Stimulated activated CD8-positive, alpha-beta memory T cell treated with anti-CD3 and anti-CD28 coated beads, Interleukin-2, amount 100 ng/mL, for 1 hour (primary cell): ENCODE results near the gene RELA.
"Not testable (repeated sequence)": the region's sequence is repeated elsewhere in the genome, so short reads cannot be mapped to it uniquely, and the experiment has no call there.

Experiments used
- DNase-seq, 2 donors: peaks; one replicate each; pipeline ENCODE4 v3.0.0-alpha.2; 2020; ENCODE audit warnings: low read depth in 2 of 2

The RELA gene

DNA sequence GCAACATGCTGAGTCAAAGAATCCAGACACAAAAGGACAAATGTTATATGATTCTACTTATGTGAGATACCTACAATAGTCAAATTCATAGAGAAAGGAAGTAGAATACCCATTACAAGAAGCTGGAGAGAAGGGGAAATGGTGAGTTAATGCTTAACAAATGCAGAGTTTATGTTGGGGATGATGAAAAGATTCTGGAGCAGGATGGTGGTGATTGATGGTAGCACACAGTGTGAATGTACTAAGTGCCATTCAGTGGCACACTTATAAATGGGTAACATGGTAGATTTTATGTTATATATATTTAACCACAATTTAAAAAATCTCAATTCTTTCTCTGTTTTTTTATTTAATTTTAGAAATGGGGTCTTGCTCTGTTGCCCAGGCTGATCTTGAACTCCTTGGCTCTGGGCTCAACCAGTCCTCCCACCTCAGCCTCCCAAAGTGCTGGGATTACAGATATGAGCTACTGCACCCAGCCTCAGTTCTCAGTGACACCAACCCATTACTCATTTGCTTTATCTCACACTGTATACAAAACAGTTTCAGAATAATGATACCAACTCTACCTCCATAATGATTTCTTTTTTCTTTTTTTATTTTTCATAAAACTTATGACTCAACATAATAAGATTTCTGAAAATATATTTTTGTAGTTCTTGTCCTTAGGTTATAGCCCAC lies 9.6 kb upstream of the RELA start:
- DNase-seq, result no peak

DNA sequence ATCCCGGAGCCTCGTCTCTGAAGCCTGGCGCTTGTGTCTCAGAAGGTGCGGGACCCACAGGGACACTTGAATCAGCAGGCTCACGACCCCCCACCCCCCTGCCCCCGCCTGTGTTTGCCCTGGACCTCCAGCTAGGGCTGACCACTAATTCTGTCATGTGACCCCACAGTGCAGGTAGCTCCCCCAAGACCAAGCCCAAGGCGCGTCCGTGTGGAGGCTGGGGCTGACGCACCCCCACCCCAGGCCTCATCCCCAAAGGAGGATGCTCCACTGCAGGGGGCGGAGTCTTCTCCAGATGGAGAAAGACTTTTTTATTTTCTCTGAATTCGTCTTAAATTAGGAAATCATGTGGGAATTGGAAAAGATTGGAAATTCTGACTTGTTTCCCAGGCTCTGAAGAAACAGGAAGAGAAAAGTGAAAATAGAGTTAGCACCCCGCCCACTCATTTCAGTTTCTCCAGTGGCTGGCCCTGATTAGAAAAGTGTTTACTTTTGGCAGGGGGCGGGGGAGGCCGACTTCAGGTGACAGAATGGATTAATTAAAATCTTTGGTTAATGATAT lies 1.0 kb upstream of the RELA start:
- no peak for DNase-seq

DNA sequence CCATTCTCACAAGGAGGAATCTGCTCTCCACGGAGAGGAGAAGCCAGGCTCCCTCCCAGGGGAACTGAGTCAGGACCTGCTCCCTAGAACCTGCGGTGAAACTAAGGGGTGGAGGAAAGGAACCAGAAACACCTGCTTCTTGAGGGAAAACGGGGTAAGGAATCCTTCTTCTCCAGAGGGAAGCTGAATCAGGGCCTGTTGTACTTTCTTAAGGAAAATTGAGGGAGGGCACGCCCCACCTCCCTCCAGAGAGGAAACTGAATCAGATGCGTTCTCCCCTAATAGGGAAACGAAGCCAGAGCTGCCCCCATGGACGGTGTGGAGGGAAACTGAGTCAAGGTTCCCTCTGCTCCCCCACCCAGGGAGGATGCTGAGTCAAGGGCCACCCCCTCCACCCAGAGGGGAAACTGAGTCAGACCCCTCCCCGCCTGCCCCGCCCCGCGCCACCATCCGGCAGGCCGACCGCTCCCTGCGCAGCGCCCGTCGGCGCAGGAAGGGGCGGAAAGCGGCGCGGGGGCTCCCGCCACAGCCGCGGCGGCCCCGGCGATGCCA lies 393 bp downstream of the RELA start:
- DNase-seq, result no peak

DNA sequence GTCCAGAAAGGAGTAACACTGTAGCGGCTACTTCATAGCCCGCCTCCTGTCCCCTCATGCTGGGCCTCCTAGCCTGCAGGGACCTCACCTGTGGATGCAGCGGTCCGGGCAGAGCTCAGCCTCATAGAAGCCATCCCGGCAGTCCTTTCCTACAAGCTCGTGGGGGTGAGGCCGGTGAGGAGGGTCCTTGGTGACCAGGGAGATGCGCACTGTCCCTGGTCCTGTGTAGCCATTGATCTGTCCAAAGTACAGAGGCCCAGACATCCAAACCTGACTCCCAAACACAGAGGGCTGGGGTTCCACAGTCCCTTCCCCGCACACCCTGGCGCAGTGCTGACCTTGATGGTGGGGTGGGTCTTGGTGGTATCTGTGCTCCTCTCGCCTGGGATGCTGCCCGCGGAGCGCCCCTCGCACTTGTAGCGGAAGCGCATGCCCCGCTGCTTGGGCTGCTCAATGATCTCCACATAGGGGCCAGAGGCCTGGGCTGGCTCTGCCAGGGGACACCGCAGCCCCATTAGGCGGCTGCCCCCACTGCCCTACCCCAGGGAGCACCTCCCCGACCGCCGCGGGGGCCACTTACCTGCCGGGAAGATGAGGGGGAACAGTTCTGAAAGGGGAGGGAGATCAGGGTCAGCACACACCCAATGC lies 993 bp downstream of the RELA start:
- no peak for DNase-seq

DNA sequence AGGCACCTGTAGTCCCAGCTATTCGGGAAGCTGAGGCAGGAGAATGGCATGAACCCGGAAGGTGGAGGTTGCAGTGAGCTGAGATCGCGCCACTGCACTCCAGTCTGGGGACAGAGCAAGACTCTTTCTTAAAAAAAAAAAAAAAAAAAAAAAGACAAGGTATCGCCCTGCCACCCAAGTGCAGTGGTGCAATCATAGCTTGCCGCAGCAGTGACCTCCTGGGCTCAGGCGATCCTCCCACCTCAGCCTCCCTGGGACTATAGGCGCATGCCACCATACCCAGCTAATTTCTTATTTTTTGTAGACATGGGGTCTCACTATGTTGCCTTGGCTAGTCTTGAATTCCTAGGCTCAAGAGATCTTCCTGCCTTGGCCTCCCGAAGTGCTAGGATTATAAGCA lies 1.8 kb downstream of the RELA start:
- DNase-seq, result not testable (repeated sequence)

DNA sequence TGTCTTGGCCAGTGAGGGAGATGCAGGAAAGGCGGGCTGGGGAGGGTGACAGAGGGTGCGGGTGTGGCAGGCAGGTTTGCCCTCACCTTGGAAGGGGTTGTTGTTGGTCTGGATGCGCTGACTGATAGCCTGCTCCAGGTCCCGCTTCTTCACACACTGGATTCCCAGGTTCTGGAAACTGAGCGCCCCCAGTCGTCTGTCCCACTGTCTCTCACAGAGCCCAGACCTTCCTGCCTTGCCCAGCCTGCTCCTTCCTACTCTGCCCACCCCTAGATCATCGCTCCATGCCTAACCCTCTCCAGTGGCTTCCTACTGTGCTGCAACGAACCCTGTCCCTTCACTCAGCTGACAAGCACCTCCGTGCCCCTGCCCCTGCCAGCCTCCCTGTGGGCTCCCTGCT lies 2.7 kb downstream of the RELA start:
- no peak for DNase-seq

DNA sequence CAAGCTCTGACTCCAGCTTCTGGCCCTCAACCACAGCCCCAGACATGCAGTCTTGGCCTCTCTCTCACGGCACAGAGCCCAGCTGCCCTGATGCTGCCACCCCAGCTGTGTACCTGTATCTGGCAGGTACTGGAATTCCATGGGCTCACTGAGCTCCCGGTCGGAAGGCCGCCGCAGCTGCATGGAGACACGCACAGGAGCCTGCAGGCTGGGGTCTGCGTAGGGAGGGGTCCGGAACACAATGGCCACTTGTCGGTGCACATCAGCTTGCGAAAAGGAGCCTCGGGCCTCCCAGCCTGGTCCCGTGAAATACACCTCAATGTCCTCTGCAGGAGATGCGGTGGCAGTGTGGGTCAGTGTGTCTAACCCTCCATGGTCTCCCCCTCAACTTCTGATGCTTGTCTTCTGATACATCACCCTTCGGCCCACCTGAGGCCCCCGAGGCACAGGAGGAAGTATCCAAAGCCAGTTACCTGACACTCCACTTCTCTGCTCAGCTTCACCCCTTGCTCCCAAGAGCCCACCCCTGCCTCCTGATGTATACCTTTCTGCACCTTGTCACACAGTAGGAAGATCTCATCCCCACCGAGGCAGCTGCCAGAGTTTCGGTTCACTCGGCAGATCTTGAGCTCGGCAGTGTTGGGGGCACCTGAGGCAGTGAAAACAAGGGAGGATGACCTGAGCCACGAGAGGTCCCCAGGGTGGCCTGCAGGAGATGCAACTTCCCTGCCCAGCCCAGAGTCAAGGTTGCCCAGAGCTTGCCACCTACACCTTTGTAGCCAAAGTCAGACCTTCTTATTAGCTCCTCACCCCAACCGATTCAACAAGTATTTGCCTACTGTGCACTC lies 4.3 kb downstream of the RELA start:
- DNase-seq, result no peak

DNA sequence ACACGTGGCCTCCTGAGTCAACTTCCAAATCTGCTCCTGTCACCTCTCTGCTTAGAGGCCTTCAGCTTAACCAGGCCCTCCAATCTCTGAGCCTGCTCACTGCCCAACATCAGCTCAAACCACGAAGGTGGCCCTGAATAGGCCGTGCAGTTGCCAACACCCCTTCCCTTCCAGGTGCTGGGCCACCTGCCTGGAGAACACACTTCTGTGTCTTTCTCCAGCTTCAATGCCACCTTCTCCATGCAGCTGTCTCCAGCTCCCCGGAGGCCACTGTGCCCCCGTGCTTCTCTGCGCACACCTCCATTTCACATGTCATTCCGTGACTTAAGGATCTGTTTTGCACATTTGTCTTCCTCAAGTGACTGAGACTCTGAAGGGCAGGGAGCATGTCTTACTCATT lies 5.3 kb downstream of the RELA start:
- no peak for DNase-seq

DNA sequence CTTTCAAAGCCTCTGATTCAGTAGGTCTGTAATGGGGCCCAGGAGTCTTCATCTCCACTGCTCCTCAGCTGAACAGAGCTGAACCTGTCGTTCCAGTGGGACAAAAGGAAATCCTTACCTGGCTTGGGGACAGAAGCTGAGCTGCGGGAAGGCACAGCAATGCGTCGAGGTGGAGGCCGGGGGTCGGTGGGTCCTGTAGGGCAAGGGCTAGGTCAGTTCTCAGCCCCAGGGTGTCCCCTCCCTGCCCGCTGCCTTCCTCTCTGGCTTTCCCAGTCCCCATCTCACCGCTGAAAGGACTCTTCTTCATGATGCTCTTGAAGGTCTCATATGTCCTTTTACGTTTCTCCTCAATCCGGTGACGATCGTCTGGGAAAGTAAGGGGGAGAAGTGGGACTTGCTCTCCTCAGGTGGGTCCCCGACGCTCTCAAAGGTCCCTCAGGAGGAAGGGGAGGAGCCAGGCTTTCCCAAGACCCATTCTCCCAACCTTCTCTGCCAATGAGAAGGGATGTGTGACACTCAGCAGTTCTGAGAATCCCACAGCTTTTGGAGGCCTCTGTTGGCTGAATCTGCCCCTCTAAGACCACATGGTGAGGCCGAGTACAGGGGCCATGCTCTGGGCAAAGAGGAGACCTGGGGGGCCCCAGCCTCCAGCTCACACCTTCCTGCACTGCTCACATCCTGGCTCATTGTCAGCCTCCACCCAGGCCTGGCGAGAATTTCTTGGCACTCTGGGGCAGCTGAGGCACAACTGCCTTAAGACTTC lies 7.0 kb downstream of the RELA start:
- no peak for DNase-seq

DNA sequence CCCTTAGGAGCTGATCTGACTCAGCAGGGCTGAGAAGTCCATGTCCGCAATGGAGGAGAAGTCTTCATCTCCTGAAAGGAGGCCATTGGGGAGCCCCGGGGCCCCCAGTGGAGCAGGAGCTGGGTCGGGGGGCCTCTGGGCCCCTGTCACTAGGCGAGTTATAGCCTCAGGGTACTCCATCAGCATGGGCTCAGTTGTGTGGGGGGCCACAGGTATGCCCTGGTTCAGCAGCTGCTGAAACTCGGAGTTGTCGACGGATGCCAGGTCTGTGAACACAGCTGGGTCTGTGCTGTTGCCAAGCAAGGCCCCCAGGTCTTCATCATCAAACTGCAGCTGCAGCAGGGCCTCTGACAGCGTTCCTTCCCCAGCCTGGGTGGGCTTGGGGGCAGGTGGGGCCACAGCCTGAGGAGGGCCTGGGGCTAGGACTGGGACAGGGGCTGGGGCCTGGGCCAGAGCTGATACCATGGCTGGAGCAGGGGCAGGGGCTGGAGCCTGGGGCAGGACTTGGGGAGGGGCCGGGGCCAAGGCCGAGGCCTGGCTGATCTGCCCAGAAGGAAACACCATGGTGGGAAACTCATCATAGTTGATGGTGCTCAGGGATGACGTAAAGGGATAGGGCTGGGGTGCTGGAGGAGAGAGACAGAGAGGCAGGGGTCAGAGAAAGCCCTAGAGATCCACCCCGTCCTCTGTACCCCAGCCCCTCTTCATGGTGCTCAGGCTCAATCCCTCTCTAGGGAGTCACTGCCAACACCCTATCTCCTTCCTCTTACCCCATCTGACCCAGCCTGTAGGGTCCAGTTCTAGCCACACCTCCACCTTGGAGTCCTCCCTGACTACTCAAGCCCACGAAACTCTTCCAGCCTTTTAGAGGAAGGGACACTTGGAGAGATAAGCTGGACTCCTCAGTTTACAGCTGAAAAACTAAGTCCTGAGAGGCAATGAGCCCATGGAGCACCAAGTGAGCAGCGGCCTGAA lies 8.1 kb downstream of the RELA start:
- DNase-seq, result no peak

DNA sequence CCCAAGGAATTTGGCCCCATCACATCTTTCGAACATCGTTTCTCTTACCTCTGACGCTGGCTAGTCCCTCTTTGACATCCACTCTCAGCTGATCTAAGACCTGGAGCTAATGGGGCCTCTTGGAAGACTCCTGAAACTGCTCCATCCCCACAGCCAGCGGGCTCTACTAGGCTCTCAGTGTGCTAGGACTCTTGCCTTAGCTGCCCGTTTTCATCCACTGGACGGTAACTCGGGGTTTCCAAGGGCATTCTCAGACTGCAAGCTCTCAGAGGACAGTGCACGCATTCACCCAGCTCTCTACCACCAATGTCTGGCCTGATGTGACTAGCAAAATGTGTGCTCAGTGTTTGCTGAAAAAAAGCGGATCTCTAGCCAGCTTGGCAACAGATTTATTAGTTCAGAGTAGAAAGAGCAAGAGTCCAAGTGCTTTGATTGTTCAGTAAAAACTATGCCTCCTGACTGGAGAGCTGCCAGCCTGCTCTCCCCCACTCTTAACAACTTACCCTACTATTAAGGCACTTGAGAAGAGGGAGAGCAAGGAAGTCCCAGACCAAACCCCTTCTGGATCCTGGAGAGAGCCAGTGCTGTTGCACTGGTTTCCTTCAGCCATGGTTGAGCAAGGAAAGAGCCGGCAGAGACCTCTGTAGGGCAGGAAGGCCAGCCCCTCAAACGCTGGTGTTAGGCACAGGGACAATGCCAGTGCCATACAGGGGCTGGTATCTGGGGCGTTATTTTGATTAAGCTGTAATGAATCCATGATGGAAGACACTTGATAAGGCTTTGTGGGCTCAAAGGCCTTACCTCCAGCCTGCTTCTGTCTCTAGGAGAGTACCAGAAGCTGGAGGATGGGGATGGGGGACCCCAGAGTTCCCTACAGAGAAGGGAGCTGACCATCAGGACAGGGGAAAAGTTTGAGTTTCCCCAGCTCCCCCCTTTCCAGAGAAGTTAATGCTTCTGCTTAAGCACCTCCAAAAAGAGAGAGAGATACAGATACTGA lies 9.2 kb downstream of the RELA start:
- no peak for DNase-seq

DNA sequence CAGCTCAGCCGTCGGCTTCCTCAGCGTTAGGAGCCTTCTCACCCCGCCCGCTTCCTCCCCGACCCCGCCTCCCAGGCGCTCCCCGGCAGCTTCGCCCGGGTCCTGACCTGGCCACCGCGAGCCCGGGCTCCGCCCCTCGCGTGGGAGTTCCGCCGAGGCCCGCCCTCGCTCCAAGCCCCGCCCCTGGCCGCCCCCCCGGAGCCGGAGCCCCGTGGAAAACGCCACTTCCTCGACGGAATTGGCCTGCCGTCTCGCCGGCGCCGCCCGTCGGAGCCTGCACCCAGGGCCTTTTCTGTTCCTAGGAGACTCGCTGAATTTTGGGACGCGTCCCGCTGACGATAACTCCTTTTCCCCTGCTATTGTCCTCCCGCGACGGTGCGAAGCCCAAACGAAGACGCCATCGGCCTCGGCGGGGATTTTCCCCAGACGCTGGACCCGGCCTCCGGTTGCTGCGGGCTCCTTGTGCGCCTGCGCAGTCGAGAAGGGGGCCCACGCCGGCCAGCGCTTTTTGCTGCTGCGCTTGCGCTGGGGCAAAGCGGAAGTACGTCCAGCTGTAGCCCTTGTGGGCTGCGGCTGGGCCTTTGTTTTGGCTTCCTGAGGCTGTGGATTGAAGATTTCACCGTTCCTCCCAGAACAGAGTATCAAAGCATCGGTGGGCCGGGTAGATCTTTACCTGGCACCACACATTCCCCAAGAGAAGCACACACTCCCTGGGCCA lies 10.0 kb downstream of the RELA start:
- DNase-seq, result peak; percentile 94 to 95

DNA sequence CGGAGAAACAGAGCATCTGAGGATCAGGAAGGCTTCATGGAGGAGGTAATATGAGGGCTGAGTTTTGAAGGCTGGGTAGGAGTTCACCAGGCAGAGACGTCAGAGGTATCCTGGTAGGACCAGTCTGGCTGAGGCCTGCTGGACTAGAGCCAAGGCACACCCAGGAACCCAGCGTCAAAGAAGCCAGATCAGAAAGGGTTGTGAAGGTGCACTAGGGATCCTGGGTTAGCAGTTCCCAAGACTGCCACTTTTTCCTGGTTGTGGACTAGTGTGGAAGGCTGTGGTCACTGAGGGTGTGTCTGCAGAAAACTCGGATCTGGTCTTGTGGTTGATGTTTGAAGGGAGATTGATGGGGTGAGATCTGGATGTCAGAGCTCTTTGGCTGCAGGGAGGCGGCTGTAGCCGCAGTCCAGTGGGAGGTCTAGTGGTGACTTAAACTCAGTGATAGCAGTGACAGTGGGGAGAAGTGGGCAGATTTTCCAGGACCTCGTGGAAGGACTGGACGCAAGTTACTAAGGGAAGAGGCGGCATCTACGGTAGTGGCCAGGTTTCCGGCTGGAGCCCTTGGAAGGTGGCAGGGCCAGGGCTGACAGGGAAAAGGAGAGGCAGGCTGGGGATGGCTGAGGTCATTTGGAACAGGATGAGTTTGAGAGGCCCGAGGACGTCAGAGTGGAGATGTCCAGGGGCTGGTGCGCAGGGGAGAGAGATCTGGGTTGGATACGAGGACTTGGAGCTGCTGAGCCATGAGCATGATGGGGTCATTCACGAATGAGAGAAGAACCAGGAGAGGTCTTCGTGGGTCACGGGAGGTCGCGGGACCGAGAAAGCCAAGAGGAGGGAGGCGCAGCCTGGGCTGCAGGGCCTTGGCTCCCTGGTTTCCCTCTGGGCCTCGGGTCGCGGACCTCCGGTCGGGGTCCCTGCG lies 10.9 kb downstream of the RELA start:
- DNase-seq, result no peak

DNA sequence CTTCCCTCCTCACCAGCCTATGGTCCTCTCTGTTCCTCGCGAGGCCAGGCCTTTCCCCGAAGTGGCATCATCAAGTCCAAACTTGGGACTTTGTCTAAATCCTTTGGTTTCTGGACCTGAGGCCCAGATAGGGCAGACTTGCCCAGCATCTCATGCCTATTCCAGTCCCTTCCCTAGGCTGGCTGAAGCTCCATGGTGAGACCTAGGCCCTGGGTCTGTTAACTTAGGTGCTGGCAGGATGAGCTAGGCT lies 11.5 kb downstream of the RELA start:
- DNase-seq, result no peak

DNA sequence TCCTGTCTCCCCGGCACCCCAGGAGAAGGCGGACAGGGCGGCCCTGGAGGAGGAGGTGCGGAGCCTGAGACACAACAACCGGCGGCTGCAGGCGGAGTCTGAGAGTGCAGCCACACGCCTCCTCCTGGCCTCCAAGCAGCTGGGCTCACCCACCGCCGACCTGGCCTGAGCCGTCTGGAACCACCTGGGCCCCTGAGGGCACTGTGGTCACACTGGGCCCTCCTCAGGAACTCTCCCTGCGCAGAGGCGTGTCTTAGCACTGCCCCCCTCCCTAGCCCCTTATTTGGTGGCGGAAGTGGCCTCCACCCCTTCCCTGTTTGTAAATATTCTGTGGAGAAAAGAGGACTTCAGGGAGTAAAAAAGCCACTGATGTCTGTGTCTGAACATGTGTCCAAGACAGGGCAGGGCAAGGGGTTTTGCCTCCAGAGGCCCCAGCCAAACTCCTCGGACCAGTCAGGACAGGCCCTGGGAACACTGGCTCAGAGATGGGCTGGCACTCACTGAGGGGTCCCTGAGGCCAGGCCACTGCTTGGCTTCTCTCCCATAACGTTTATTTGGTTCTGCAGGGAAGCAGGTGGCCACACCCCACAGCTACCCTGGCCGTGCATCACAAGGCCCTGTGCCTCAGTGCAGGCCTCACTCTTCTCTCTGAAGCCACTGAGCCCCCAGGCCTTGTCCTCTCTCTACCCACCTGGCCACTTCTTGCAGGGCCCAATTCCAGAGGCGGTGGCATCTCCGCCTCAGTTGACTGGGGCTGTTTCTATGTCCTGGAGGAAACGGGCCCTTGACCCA lies 12.0 kb downstream of the RELA start:
- DNase-seq, result no peak

DNA sequence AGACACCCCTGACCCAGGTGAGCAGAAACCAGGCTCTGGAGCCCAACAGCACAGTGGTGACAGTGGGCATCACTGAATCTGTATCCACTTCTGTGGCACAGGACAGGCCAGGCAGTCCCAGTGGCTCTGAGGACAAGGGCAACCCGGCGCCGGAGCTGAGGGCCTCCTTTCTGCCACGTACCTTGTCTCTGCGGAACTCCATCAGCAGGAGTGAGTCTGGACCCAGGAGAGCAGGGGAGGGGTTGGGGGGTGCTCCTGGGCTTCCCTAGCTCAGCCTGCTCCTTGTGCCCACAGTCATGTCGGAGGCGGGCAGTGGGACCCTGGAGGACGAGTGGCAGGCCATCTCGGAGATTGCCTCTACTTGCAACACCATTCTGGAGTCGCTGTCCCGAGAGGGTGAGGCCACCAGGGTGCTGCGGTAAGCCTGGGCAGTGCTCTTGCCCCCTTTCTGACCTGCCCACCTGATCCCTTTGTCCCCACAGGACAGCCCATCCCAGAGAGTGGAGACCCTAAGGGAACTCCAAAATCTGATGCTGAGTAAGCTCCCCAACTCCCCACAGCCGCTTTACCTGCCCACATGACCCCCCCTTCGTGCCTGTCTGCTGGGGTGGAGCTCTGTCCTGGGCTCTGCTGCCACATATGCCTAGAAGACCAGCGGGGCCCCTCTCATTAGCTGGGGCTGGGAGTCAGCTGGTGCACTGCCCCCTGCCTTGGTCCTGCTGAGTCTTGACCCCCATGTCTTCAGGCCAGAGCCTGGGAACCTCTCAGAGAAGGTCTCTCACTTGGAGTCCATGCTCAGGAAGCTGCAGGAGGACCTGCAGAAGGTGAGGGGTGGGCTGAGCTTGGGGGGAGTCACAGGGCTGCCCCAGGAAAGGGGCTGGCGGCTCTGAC lies 12.8 kb downstream of the RELA start:
- no peak for DNase-seq
